BJ (cell line): ENCODE results near the gene GNB1. TPM values are rescaled to one million over a fixed set of nuclear protein-coding genes. Genes with fewer than 3 reads are reported as not detected.
"Not testable (repeated sequence)": the region's sequence is repeated elsewhere in the genome, so short reads cannot be mapped to it uniquely, and the experiment has no call there.

Source experiments
- CTCF ChIA-PET: fragments of 350-600 bp; formaldehyde crosslinking; extraction: SDS; loops from one replicate; lab custom pipeline; 2021; ENCODE audit warnings: antibody characterized with exemption, inconsistent platforms; lab: Yijun Ruan, JAX
- POLR2A ChIA-PET: fragments of 300-600 bp; sonication (Branson Sonifier 250); formaldehyde crosslinking; extraction: SDS; loops from one replicate; lab custom pipeline; 2021; ENCODE audit warnings: antibody characterized with exemption; lab: Charles Lee
- DNase-seq: peaks from one replicate; pipeline ENCODE4 v3.0.0-alpha.2; 2011; ENCODE audit warnings: low read depth
- H3K27me3 ChIP-seq: 2 replicates; pipeline ENCODE4 v1.6.0; 2011; ENCODE audit warnings: low read length; ENCODE audit not compliant: control insufficient read depth, insufficient read depth
- H3K36me3 ChIP-seq: 2 replicates; pipeline ENCODE4 v1.5.1; 2011; ENCODE audit warnings: low read length; ENCODE audit not compliant: control insufficient read depth, insufficient read depth
- H3K4me3 ChIP-seq: 2 replicates; pipeline ENCODE4 v1.5.1; 2011; ENCODE audit warnings: low read depth, mild to moderate bottlenecking, control low read depth, low read length
- polyA plus RNA-seq: library from polyadenylated mRNA; depleted of rRNA; stranded (reverse); fragments of >200 nt; gene quantifications from 2 replicates; pipeline ENCODE4 v1.2.3, GENCODE V29; 2011; rRNA removed

Gene GNB1
- polyA plus RNA-seq, 1 experiment = 566 TPM

DNA sequence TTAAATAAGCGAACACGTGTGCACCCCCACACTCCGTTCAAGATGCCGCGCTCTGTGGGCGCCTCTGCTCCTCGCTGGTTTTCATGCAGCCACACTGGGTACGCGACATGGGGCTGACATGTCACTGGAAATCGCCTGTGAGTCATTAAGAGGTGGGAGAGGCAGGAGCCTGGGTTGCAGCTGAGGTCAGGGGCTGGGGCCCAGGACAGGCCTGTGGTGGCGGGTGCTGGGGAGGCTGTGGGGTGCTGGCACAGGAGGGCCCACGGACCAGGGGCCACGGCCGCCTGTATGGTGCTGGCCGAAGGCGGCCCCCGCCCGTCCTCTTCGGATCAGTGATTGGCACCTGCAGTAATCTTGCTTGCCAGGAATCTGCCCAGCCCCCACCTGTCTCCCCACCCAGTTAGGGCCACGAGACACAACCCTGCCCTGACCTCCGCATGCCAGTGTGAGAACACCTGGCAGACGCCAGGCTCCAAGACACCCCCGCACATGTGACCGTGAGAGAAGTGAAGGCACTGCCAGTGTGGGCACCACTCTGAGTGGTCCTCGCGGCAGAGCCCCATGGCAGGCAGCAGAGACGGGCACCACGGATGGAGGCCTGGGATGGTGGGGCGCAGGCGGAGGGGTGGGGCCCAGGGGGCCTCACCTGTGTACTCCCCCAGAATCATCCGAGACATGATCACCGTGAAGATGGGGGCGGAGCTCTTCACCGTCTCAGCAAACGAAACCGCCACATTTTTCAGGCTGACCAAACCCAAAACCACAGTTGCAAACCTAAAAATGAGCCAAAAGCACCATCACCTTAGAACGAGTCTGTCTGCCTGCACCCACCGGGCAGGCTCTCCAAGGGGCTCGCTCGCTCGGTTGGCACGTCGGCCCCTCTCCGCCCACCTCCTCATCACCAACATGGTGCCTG, 153.0 kb downstream of the GNB1 start:
- H3K36me3 ChIP-seq, DNase-seq, POLR2A ChIA-PET, H3K4me3 ChIP-seq, CTCF ChIA-PET, H3K27me3 ChIP-seq: not testable (repeated sequence)

Other genes with a start within 250 kb of the GNB1 start
- gene CDK11B, start 232.1 kb downstream of the GNB1 start, polyA plus RNA-seq = 5.9 and 6.3 TPM in 2 replicates
- 11.8 and 15.8 TPM in 2 replicates for gene SLC35E2B, start 198.3 kb downstream of the GNB1 start, polyA plus RNA-seq
- gene CDK11A, start 166.7 kb downstream of the GNB1 start, polyA plus RNA-seq = 5.6 and 8.1 TPM in 2 replicates
- 44.3 and 61.6 TPM in 2 replicates for gene NADK, start 112.6 kb downstream of the GNB1 start, polyA plus RNA-seq
- gene CALML6, start 24.2 kb upstream of the GNB1 start, polyA plus RNA-seq = 0.31 and 0.45 TPM in 2 replicates
- 0.28 and 1.0 TPM in 2 replicates for gene TMEM52, start 28.2 kb upstream of the GNB1 start, polyA plus RNA-seq
- not detected in 2 replicates for gene CFAP74, start 112.7 kb upstream of the GNB1 start, polyA plus RNA-seq
- gene GABRD, start 128.3 kb upstream of the GNB1 start, polyA plus RNA-seq = not detected in 2 replicates
- gene PRKCZ, start 159.3 kb upstream of the GNB1 start, polyA plus RNA-seq = 1.8 and 2.3 TPM in 2 replicates